K562 (cell line): ENCODE measurements around the gene CLDN15. TPM values are rescaled to one million over a fixed set of nuclear protein-coding genes. Genes with fewer than 3 reads are reported as not detected.

Source experiments
- ATAC-seq: fragments of 200-7000 bp; cut with Tn5 transposase; 3 replicates; pipeline ENCODE4 v1.9.1; 2020; ENCODE audit warnings: moderate library complexity
- BruUV-seq: library from RNA; stranded (reverse); fragments of 400-500 nt; replicated peaks from 2 replicates; lab custom pipeline; 2021; lab: Mats Ljungman, UMichigan
- CTCF ChIA-PET: fragments of 300-600 bp; formaldehyde crosslinking; extraction: SDS; loops from one replicate; lab custom pipeline; 2021; ENCODE audit warnings: low intra/inter-chr PET ratio; lab: Yijun Ruan, JAX
- POLR2A ChIA-PET: fragments of 300-600, 350-650 bp; sonication (Branson Sonifier 250); formaldehyde crosslinking; extraction: SDS; loops from one replicate; lab custom pipeline; 2021; ENCODE audit warnings: antibody characterized with exemption, inconsistent platforms; lab: Yijun Ruan, JAX
- DNase-seq, 4 experiments: peaks; one replicate each; pipeline versions ENCODE4 v3.0.0 to v3.0.0-alpha.2; 2011 to 2018; ENCODE audit warnings: low spot score in 3 of 4, mixed read lengths in 3 of 4; ENCODE audit errors: extremely low read depth in 1 of 4
- FAIRE-seq: peaks from 2 replicates; lab custom pipeline; 2011; peaks lifted over from hg19 to GRCh38; lab: Jason Lieb, UNC
- H2AFZ ChIP-seq: 2 replicates; pipeline ENCODE4 v1.6.0; 2011; ENCODE audit warnings: low read depth, low read length, control low read depth, inconsistent platforms
- H3K27ac ChIP-seq: fragments of 200-600 bp; 3 replicates; pipeline ENCODE4 v1.8.0; 2011; ENCODE audit warnings: low read depth, mild to moderate bottlenecking, control low read depth, inconsistent platforms, low read length, moderate library complexity, mixed read lengths; ENCODE audit errors: extremely low read depth
- H3K27me3 ChIP-seq, 2 experiments: fragments of 300-600 bp in 1 of 2; 2 replicates in 1 of 2; 3 replicates in 1 of 2; pipeline versions ENCODE4 v1.6.0 to v1.8.0; 2011; ENCODE audit warnings: inconsistent platforms in 2 of 2, low read length in 2 of 2, mild to moderate bottlenecking in 1 of 2, mixed read lengths in 1 of 2, moderate library complexity in 1 of 2; ENCODE audit not compliant: control insufficient read depth in 2 of 2, insufficient read depth in 2 of 2
- H3K36me3 ChIP-seq: fragments of 300-600 bp; 3 replicates; pipeline ENCODE4 v1.8.0; 2011; ENCODE audit warnings: mild to moderate bottlenecking, low read length, inconsistent platforms; ENCODE audit not compliant: control insufficient read depth, insufficient read depth
- H3K4me1 ChIP-seq, 2 experiments: fragments of 200-600 bp in 1 of 2; replicated peaks in 1 of 2; 2 replicates in 1 of 2; 3 replicates in 1 of 2; pipeline versions ENCODE4 v1.5.1 to v1.8.0; 2011; ENCODE audit warnings: inconsistent platforms in 2 of 2, low read length in 2 of 2, mild to moderate bottlenecking in 1 of 2, mixed read lengths in 1 of 2, moderate library complexity in 1 of 2; ENCODE audit not compliant: control insufficient read depth in 2 of 2, insufficient read depth in 2 of 2
- H3K4me2 ChIP-seq: 2 replicates; pipeline ENCODE4 v1.6.1; 2011; ENCODE audit warnings: low read length, control low read depth, inconsistent platforms, mixed read lengths; ENCODE audit not compliant: insufficient read depth
- H3K4me3 ChIP-seq: fragments of 200-600 bp; sonication (generic), shearing (Covaris generic); 2 replicates; pipeline ENCODE4 v1.5.1; 2016; ENCODE audit warnings: control low read depth, inconsistent platforms
- H3K79me2 ChIP-seq: fragments of 200-600 bp; 3 replicates; pipeline ENCODE4 v1.8.0; 2011; ENCODE audit warnings: low read length, inconsistent platforms; ENCODE audit not compliant: control insufficient read depth, insufficient read depth
- H3K9ac ChIP-seq, 2 experiments: 2 replicates each; pipeline versions ENCODE4 v1.6.0 to v1.6.1; 2011; ENCODE audit warnings: low read depth in 2 of 2, low read length in 2 of 2, control low read depth in 1 of 2, inconsistent platforms in 1 of 2, mild to moderate bottlenecking in 1 of 2, mixed read lengths in 1 of 2; ENCODE audit not compliant: insufficient read depth in 1 of 2
- H3K9me1 ChIP-seq: one replicate; pipeline ENCODE4 v1.6.0; 2011; ENCODE audit warnings: inconsistent platforms, mild to moderate bottlenecking, low read length, moderate library complexity; ENCODE audit not compliant: control insufficient read depth, insufficient read depth
- H3K9me3 ChIP-seq: replicated peaks from 2 replicates; pipeline ENCODE4 v1.5.1; 2011; ENCODE audit warnings: low read depth, low read length, inconsistent platforms; ENCODE audit not compliant: control insufficient read depth, insufficient read depth
- H4K20me1 ChIP-seq: replicated peaks from 2 replicates; pipeline ENCODE4 v1.6.1; 2011; ENCODE audit warnings: low read length, inconsistent platforms, mixed read lengths; ENCODE audit not compliant: control insufficient read depth, insufficient read depth
- BDP1 ChIP-seq: IDR thresholded peaks from 3 replicates; pipeline ENCODE4 v1.6.1; 2011; ENCODE audit not compliant: insufficient read length, insufficient read depth
- SIX5 ChIP-seq, 2 experiments: IDR thresholded peaks; 2 replicates each; pipeline ENCODE4 v1.6.1; 2011; ENCODE audit warnings: low read length in 2 of 2, borderline replicate concordance in 1 of 2, low read depth in 1 of 2, mild to moderate bottlenecking in 1 of 2, moderate library complexity in 1 of 2; ENCODE audit not compliant: insufficient read depth in 1 of 2
- WGBS: fragments of 100-300 bp; shearing (Covaris generic); methylation state at CpG from one replicate; pipeline ENCODE4 v1.1.6; 2016; ENCODE audit warnings: low coverage, mixed read lengths; ENCODE audit not compliant: insufficient coverage; ENCODE audit errors: missing lambda C conversion rate; 5-methylcytosine and 5-hydroxymethylcytosine counted together
- in situ Hi-C: fragments of 300-500 bp; cut with MboI; formaldehyde crosslinking; loops from 4 replicates; pipeline ENCODE4 v1.15.0; 2018; ENCODE audit warnings: inconsistent platforms, mixed read lengths
- intact Hi-C: fragments of 100-400 bp; cut with micrococcal nuclease; formaldehyde crosslinking; loops from 2 replicates; pipeline ENCODE4 v1.14.2; 2022
- polyA plus RNA-seq, 8 experiments: library from polyadenylated mRNA; depleted of rRNA in 4 of 8; stranded (reverse) in 5 of 8; unstranded in 3 of 8; fragments of >200 nt; fragmentation: Nextera tagmentation in 2 of 8; fragmentation: Illumina TruSeq in 1 of 8; extraction: Ambion mirVana in 2 of 8; extraction: Trizol in 1 of 8; gene quantifications; 2 replicates each; pipeline versions ENCODE4 v1.2.1 to v1.2.3, GENCODE V29; 2011 to 2014; ENCODE audit warnings: inconsistent platforms in 1 of 8, missing spikeins in 1 of 8
- total RNA-seq, 7 experiments: library from RNA; depleted of rRNA in 6 of 7; stranded (reverse); fragments of >200 nt in 6 of 7; fragmentation: Illumina TruSeq in 2 of 7; extraction: Trizol in 2 of 7; gene quantifications; 2 replicates each; pipeline versions ENCODE4 v1.2.1 to v1.2.3, GENCODE V29; 2011 to 2021; ENCODE audit warnings: low replicate concordance in 1 of 7

The CLDN15 gene
- total and polyA plus RNA-seq, 9 of the 15 experiments (the other 6 are each of a cell fraction or from before 2014, with no cell fraction given): 0.32 to 14.5 (median 7.4) TPM

DNA sequence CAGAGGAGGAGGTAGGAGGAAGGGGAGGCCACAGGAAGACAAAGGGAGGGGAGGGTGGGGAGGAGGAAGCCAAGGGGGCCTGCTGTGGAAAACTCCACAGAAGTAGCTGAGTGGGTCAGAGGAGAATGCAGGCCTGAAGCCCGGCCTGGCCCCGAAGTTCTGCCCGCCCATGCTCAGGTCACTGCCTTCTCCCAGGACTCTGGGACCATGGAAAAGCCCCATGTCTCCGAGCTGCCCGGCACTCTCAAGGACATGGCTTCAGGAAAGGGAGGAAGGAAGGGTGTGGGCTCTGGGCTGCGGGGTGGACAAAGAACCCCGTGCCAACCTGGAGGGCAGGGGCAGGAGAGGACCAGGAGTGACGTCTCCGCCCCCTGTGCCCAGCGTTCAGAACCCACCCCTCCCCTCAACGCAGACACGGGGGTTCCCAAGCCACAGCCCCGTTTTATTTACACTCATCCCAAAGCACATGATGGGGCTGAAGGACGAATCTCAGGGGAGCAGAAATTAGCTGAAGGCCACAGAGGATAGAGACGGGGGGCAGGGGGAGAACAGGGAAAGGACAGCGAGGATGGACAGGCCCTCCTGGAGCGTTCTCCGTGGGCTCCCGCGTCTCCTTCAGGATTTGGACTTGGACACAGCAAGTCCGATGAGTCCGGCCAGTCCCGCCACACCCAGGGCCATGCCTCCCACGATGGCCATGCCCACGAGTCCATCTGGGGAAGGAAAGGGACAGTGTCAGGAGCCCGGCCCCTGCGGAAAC, 1.8 kb upstream of the CLDN15 start:
- FAIRE-seq (no peak), ATAC-seq (no peak), DNase-seq (peak in 1 of 4 experiments; percentile 22)
- TF ChIP-seq SIX5 (IDR thresholded peaks at IDR 0.05; ENCODE audit: borderline replicate concordance in 1 of 2, insufficient read depth in 1 of 2, low read depth in 1 of 2, low read length in 2 of 2): 0 out of 4 replicates have a peak, but pooled peaks of 1 of the 2 experiments have one; percentile 6
- no peak for TF ChIP-seq BDP1
- intact Hi-C loops: no loop called here
- no peak overlapping the region for H3K4me2 ChIP-seq
- H2AFZ ChIP-seq: no peak overlapping the region
- BruUV-seq: no TSS peak
- H3K4me3 ChIP-seq: no peak overlapping the region
- WGBS: 89% methylated on average over 21 of the region's 27 CpGs
- in situ Hi-C loops: no loop called here
- peaks cover 19 to 78% of the 10 kb centered on the region in 2 experiments; a peak in 4 of 5 replicates for H3K4me1 ChIP-seq
- POLR2A ChIA-PET: interaction anchor here (0.6 kb wide), 1 partner anchor 37 kb away, joined by 3 read pairs; no protein-coding TSS in a partner anchor
- peaks cover 26% of the 10 kb centered on the region for H3K79me2 ChIP-seq
- H4K20me1 ChIP-seq: peaks cover 7% of the 10 kb centered on the region; the same call in 1 of the 2 replicates
- no peaks in the 10 kb centered on the region for H3K9me3 ChIP-seq
- H3K27ac ChIP-seq: no peak overlapping the region
- peak overlapping the region in 1 of 2 experiments; percentile 46; a peak in 1 of 4 replicates for H3K9ac ChIP-seq
- no peaks in the 10 kb centered on the region for H3K27me3 ChIP-seq
- H3K9me1 ChIP-seq: no peaks in the 10 kb centered on the region
- CTCF ChIA-PET: no interaction called here
- H3K36me3 ChIP-seq: peaks cover 56% of the 10 kb centered on the region
